Stimulated activated CD8-positive, alpha-beta memory T cell treated with anti-CD3 and anti-CD28 coated beads, Interleukin-15, amount 100 ng/mL, for 1 hour (primary cell): Measurements from ENCODE around the gene ACSS2.
"Not testable (repeated sequence)": the region's sequence is repeated elsewhere in the genome, so short reads cannot be mapped to it uniquely, and the experiment has no call there.

Experiments
- DNase-seq: peaks from one replicate; pipeline ENCODE4 v3.0.0-alpha.2; 2020; ENCODE audit warnings: low read depth

The ACSS2 gene

GRCh38 chr20:34873583-34874093 lies 2.8 kb upstream of the ACSS2 start:
- DNase-seq = no peak

- no peak for DNase-seq
Measured at GRCh38 chr20:34874094-34874654, 2.2 kb upstream of the ACSS2 start.

- no peak for DNase-seq
Measured at GRCh38 chr20:34875642-34876405, 588 bp upstream of the ACSS2 start.

GRCh38 chr20:34880215-34880850 lies 3.9 kb downstream of the ACSS2 start:
- no peak for DNase-seq

- DNase-seq = not testable (repeated sequence)
Measured at GRCh38 chr20:34880971-34881370, 4.6 kb downstream of the ACSS2 start.

- no peak for DNase-seq
Measured at GRCh38 chr20:34881689-34882088, 5.3 kb downstream of the ACSS2 start.

- DNase-seq = no peak
Measured at GRCh38 chr20:34883087-34883688, 6.8 kb downstream of the ACSS2 start.

- DNase-seq = no peak
Measured at GRCh38 chr20:34883809-34884208, 7.4 kb downstream of the ACSS2 start.

- DNase-seq = no peak
Measured at GRCh38 chr20:34884260-34884659, 7.8 kb downstream of the ACSS2 start.

GRCh38 chr20:34886122-34886521 lies 9.7 kb downstream of the ACSS2 start:
- no peak for DNase-seq

- no peak for DNase-seq
Measured at GRCh38 chr20:34887023-34887422, 10.6 kb downstream of the ACSS2 start.

- DNase-seq = no peak
Measured at GRCh38 chr20:34888468-34888867, 12.1 kb downstream of the ACSS2 start.

GRCh38 chr20:34891166-34892062 lies 15.0 kb downstream of the ACSS2 start:
- no peak for DNase-seq

- no peak for DNase-seq
Measured at GRCh38 chr20:34892671-34893070, 16.3 kb downstream of the ACSS2 start.

- DNase-seq = no peak
Measured at GRCh38 chr20:34894723-34895122, 18.3 kb downstream of the ACSS2 start.

GRCh38 chr20:34895465-34895864 lies 19.1 kb downstream of the ACSS2 start:
- DNase-seq = no peak

- no peak for DNase-seq
Measured at GRCh38 chr20:34896086-34896621, 19.7 kb downstream of the ACSS2 start.

GRCh38 chr20:34898129-34898528 lies 21.7 kb downstream of the ACSS2 start:
- DNase-seq = not testable (repeated sequence)

GRCh38 chr20:34898731-34899130 lies 22.3 kb downstream of the ACSS2 start:
- not testable (repeated sequence) for DNase-seq

GRCh38 chr20:34904202-34904621 lies 27.8 kb downstream of the ACSS2 start:
- no peak for DNase-seq
